DOHH2 (cell line): ENCODE data around the gene LHFPL6.

ENCODE experiments used
- H3F3A ChIP-seq: fragments of 200-600 bp; sonication (generic), shearing (Covaris generic); 2 replicates; pipeline ENCODE4 v1.6.0; 2016; ENCODE audit warnings: antibody characterized with exemption, mild to moderate bottlenecking; ENCODE audit not compliant: control insufficient read depth, insufficient read depth
- H3K27ac ChIP-seq: fragments of 200-600 bp; sonication (generic); 2 replicates; pipeline ENCODE4 v1.5.1; 2014; ENCODE audit warnings: low read depth, mild to moderate bottlenecking, low read length, moderate library complexity
- H3K27me3 ChIP-seq: fragments of 200-600 bp; sonication (generic); 2 replicates; pipeline ENCODE4 v1.6.1; 2014; ENCODE audit warnings: mild to moderate bottlenecking, low read length, mixed read lengths; ENCODE audit not compliant: control insufficient read depth
- H3K36me3 ChIP-seq: fragments of 200-600 bp; sonication (generic); 2 replicates; pipeline ENCODE4 v1.6.1; 2014; ENCODE audit warnings: mild to moderate bottlenecking, low read length, moderate library complexity, mixed read lengths; ENCODE audit not compliant: control insufficient read depth
- H3K4me1 ChIP-seq: fragments of 200-600 bp; sonication (generic); 2 replicates; pipeline ENCODE4 v1.6.1; 2014; ENCODE audit warnings: mild to moderate bottlenecking, low read length, mixed read lengths; ENCODE audit not compliant: control insufficient read depth
- H3K4me2 ChIP-seq: fragments of 200-600 bp; sonication (generic); 2 replicates; pipeline ENCODE4 v1.6.0; 2014; ENCODE audit warnings: mild to moderate bottlenecking, low read length, moderate library complexity
- H3K4me3 ChIP-seq: fragments of 200-600 bp; sonication (generic); 2 replicates; pipeline ENCODE4 v1.5.1; 2014; ENCODE audit warnings: mild to moderate bottlenecking, low read length, mixed read lengths
- H3K79me2 ChIP-seq: fragments of 200-600 bp; sonication (generic); 2 replicates; pipeline ENCODE4 v1.6.1; 2014; ENCODE audit warnings: mild to moderate bottlenecking, low read length, mixed read lengths; ENCODE audit not compliant: control insufficient read depth
- H3K9me2 ChIP-seq: fragments of 200-600 bp; sonication (generic); replicated peaks from 2 replicates; pipeline ENCODE4 v1.6.1; 2014; ENCODE audit warnings: mild to moderate bottlenecking, low read length, mixed read lengths; ENCODE audit not compliant: control insufficient read depth
- H3K9me3 ChIP-seq: fragments of 200-600 bp; sonication (generic); 2 replicates; pipeline ENCODE4 v1.6.1; 2014; ENCODE audit warnings: antibody characterized with exemption, low read length, mixed read lengths; ENCODE audit not compliant: control insufficient read depth, insufficient read depth
- H4K20me1 ChIP-seq: fragments of 200-600 bp; sonication (generic); 2 replicates; pipeline ENCODE4 v1.6.0; 2014; ENCODE audit warnings: low read depth, mild to moderate bottlenecking, antibody characterized with exemption, low read length, moderate library complexity; ENCODE audit not compliant: control insufficient read depth, insufficient read depth
- CTCF ChIP-seq: fragments of 200-600 bp; sonication (generic); IDR thresholded peaks from one replicate; pipeline ENCODE4 v1.5.1; 2014; ENCODE audit warnings: antibody characterized with exemption, mild to moderate bottlenecking, low read depth, low read length; ENCODE audit not compliant: poor library complexity, severe bottlenecking
- EZH2phosphoT487 ChIP-seq: fragments of 200-600 bp; sonication (generic); IDR thresholded peaks from 2 replicates; pipeline ENCODE4 v1.6.1; 2017; ENCODE audit warnings: borderline replicate concordance, mild to moderate bottlenecking, antibody characterized with exemption, low read length, moderate library complexity, mixed read lengths

LHFPL6 gene

GRCh38 chr13:39317291-39317690 lies 285.7 kb downstream of the LHFPL6 start:
- H3K9me3 ChIP-seq, result no peaks in the 10 kb centered on the region
- no peak overlapping the region for H3K4me3 ChIP-seq
- no peaks in the 10 kb centered on the region for H3K9me2 ChIP-seq
- no peaks in the 10 kb centered on the region for H3K27me3 ChIP-seq
- H3K79me2 ChIP-seq, result no peaks in the 10 kb centered on the region
- no peaks in the 10 kb centered on the region for H3F3A ChIP-seq
- no peak overlapping the region for H3K27ac ChIP-seq
- no peaks in the 10 kb centered on the region for H4K20me1 ChIP-seq
- no peak overlapping the region for H3K4me2 ChIP-seq
- TF ChIP-seq CTCF (no peak), EZH2phosphoT487 (no peak)
- H3K4me1 ChIP-seq, result no peaks in the 10 kb centered on the region
- H3K36me3 ChIP-seq, result no peaks in the 10 kb centered on the region

- no peak overlapping the region for H3K4me2 ChIP-seq
- H3K79me2 ChIP-seq, result no peaks in the 10 kb centered on the region
- no peaks in the 10 kb centered on the region for H3F3A ChIP-seq
- H3K9me2 ChIP-seq, result no peaks in the 10 kb centered on the region
- H3K27me3 ChIP-seq, result no peaks in the 10 kb centered on the region
- no peak overlapping the region for H3K4me3 ChIP-seq
- no peaks in the 10 kb centered on the region for H4K20me1 ChIP-seq
- H3K9me3 ChIP-seq, result no peaks in the 10 kb centered on the region
- no peaks in the 10 kb centered on the region for H3K36me3 ChIP-seq
- no peak overlapping the region for H3K27ac ChIP-seq
- no peaks in the 10 kb centered on the region for H3K4me1 ChIP-seq
- TF ChIP-seq EZH2phosphoT487 (no peak), CTCF (no peak)
These were observed 287.2 kb downstream of the LHFPL6 start for GRCh38 chr13:39315796-39316195.

- H3K36me3 ChIP-seq, result no peaks in the 10 kb centered on the region
- TF ChIP-seq EZH2phosphoT487 (no peak), CTCF (no peak)
- H3K4me1 ChIP-seq, result no peaks in the 10 kb centered on the region
- no peaks in the 10 kb centered on the region for H3F3A ChIP-seq
- no peaks in the 10 kb centered on the region for H4K20me1 ChIP-seq
- H3K9me3 ChIP-seq, result no peaks in the 10 kb centered on the region
- H3K4me3 ChIP-seq, result no peak overlapping the region
- no peak overlapping the region for H3K27ac ChIP-seq
- no peak overlapping the region for H3K4me2 ChIP-seq
- no peaks in the 10 kb centered on the region for H3K79me2 ChIP-seq
- H3K27me3 ChIP-seq, result no peaks in the 10 kb centered on the region
- no peaks in the 10 kb centered on the region for H3K9me2 ChIP-seq
These were observed 289.3 kb downstream of the LHFPL6 start for GRCh38 chr13:39313721-39314120.

GRCh38 chr13:39312596-39312995 lies 290.4 kb downstream of the LHFPL6 start:
- no peaks in the 10 kb centered on the region for H3K27me3 ChIP-seq
- H3K4me1 ChIP-seq, result no peaks in the 10 kb centered on the region
- H3K27ac ChIP-seq, result no peak overlapping the region
- H3K36me3 ChIP-seq, result no peaks in the 10 kb centered on the region
- H3K79me2 ChIP-seq, result no peaks in the 10 kb centered on the region
- H3K4me3 ChIP-seq, result no peak overlapping the region
- H3K9me3 ChIP-seq, result no peaks in the 10 kb centered on the region
- H3F3A ChIP-seq, result no peaks in the 10 kb centered on the region
- TF ChIP-seq CTCF (no peak), EZH2phosphoT487 (no peak)
- H4K20me1 ChIP-seq, result no peaks in the 10 kb centered on the region
- no peaks in the 10 kb centered on the region for H3K9me2 ChIP-seq
- no peak overlapping the region for H3K4me2 ChIP-seq
